ENCODE data around the gene CLTB. TPM values are rescaled to one million over a fixed set of nuclear protein-coding genes. Genes with fewer than 3 reads are reported as not detected.

CLTB gene
- total RNA-seq, 1 experiment from 2014 or later = 354 TPM

- no peak overlapping the region for H2AFZ ChIP-seq (ENCODE audit: low read length)
- DNase-seq (no peak), ATAC-seq (no peak)
- no peaks in the 10 kb centered on the region for H3K36me3 ChIP-seq (ENCODE audit: low read depth, low read length)
- no peaks in the 10 kb centered on the region for H3F3A ChIP-seq (ENCODE audit: low read length, unreplicated experiment)
- H3K27me3 ChIP-seq (ENCODE audit: low read length) = no peaks in the 10 kb centered on the region
- H3K9me2 ChIP-seq (replicated peaks; ENCODE audit: low read length) = no peaks in the 10 kb centered on the region
- BruUV-seq (replicated peaks) = no TSS peak
- no peak for TF ChIP-seq CTCF (conservative IDR thresholded peaks at IDR 0.05; ENCODE audit: low read depth, low read length)
- POLR2A ChIA-PET (ENCODE audit: unreplicated experiment) = no interaction called here
- H3K4me2 ChIP-seq (ENCODE audit: low read length) = no peak overlapping the region
- H4K20me1 ChIP-seq (ENCODE audit: low read length) = no peaks in the 10 kb centered on the region
- H3K4me3 ChIP-seq (ENCODE audit: low read length) = no peak overlapping the region
- intact Hi-C loops (cut with micrococcal nuclease) = no loop called here
- peaks cover 20% of the 10 kb centered on the region for H3K4me1 ChIP-seq (ENCODE audit: insufficient read depth, low read length)
- CTCF ChIA-PET = no interaction called here
- H3K27ac ChIP-seq (ENCODE audit: low read length) = no peak overlapping the region
- H3K9me3 ChIP-seq (ENCODE audit: low read length) = peaks cover under 1% of the 10 kb centered on the region; the same call in 1 of the 2 replicates
- peaks cover 2% of the 10 kb centered on the region for H3K79me2 ChIP-seq (ENCODE audit: low read length)
- H3K9ac ChIP-seq (ENCODE audit: low read length) = no peak overlapping the region
Observed at GRCh38 chr5:176420972-176421544, 4.7 kb upstream of the CLTB start.

DNA sequence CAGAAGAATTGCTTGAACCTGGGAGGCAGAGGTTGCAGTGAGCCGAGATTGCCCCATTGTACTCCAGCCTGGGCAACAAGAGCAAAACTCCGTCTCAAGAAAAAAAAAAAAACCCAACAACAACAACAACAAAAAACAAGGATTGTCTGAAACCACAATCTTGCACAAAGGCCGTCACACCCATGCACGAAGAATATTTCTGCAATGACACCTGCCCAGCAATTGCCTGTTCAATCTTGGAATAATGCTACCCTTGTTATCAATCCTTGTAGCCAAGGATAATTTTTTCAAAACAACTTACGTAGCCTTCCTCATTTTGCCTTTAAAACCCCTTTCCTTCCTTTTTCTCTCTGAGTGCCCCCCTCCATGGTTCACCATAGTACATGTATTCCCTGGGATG lies 3.7 kb upstream of the CLTB start:
- Histone ChIP-seq H3K4me1 (ENCODE audit: insufficient read depth, low read length) (peaks cover 22% of the 10 kb centered on the region), H3K27ac (ENCODE audit: low read length) (no peak overlapping the region), H3K9me2 (replicated peaks; ENCODE audit: low read length) (no peaks in the 10 kb centered on the region), H3K79me2 (ENCODE audit: low read length) (peaks cover 11% of the 10 kb centered on the region), H3K27me3 (ENCODE audit: low read length) (no peaks in the 10 kb centered on the region), H3K9ac (ENCODE audit: low read length) (no peak overlapping the region), H3K9me3 (ENCODE audit: low read length) (no peaks in the 10 kb centered on the region), H3K36me3 (ENCODE audit: low read depth, low read length) (no peaks in the 10 kb centered on the region), H2AFZ (ENCODE audit: low read length) (no peak overlapping the region), H3K4me2 (ENCODE audit: low read length) (no peak overlapping the region), H3K4me3 (ENCODE audit: low read length) (no peak overlapping the region), H4K20me1 (ENCODE audit: low read length) (0 out of 2 replicates have a peak, but pooled peaks cover under 1% of the 10 kb centered on the region), H3F3A (ENCODE audit: low read length, unreplicated experiment) (no peaks in the 10 kb centered on the region)
- TF ChIP-seq EZH2 (IDR thresholded peaks at IDR 0.05; ENCODE audit: low read length, unreplicated experiment) (no peak), CTCF (conservative IDR thresholded peaks at IDR 0.05; ENCODE audit: low read depth, low read length) (no peak), EZH2phosphoT487 (IDR thresholded peaks at IDR 0.05; ENCODE audit: borderline replicate concordance, low read length) (no peak)
- ATAC-seq = no peak
- DNase-seq = no peak
- no TSS peak for BruUV-seq (replicated peaks)
- CTCF ChIA-PET = no interaction called here
- POLR2A ChIA-PET (ENCODE audit: unreplicated experiment) = no interaction called here
- intact Hi-C loops (cut with micrococcal nuclease) = no loop called here

DNA sequence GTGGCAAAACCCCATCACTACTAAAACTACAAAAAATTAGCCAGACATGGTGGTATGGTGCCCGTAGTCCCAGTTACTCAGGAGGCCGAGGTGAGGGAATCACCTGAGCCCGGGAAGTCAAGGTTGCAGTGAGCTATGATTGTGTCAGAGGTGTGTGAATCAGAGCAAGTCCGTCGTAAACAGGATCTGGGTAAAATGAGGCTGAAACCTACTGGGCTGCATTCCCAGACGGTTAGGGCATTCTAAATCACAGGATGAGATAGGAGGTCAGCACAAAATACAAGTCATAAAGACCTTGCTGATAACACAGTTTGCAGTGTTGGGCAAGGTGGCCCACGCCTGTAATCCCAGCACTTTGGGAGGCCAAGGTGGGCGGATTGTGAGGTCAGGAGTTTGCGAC lies 1.9 kb upstream of the CLTB start:
- CTCF ChIA-PET = interaction anchor here (0.9 to 1.0 kb wide), 2 partner anchors 21 to 119 kb away, joined by 3 to 8 read pairs; partner anchors contain the start of gene RNF44

More for the DNA sequence above, 1.9 kb upstream of the CLTB start:
- peaks cover 40% of the 10 kb centered on the region for H3K4me1 ChIP-seq (ENCODE audit: insufficient read depth, low read length)
- no peak; the same call in 1 of the 2 replicates for ATAC-seq
- POLR2A ChIA-PET (ENCODE audit: unreplicated experiment) = interaction anchor here (1.0 kb wide), 1 partner anchor 29 kb away, joined by 4 read pairs; no protein-coding TSS in a partner anchor
- H3K9me2 ChIP-seq (replicated peaks; ENCODE audit: low read length) = no peaks in the 10 kb centered on the region
- no peaks in the 10 kb centered on the region for H3F3A ChIP-seq (ENCODE audit: low read length, unreplicated experiment)
- no peak overlapping the region for H3K9ac ChIP-seq (ENCODE audit: low read length)
- no peak overlapping the region for H3K4me3 ChIP-seq (ENCODE audit: low read length)
- no TSS peak for BruUV-seq (replicated peaks)
- TF ChIP-seq EZH2phosphoT487 (IDR thresholded peaks at IDR 0.05; ENCODE audit: borderline replicate concordance, low read length) = no peak
- TF ChIP-seq CTCF (conservative IDR thresholded peaks at IDR 0.05; ENCODE audit: low read depth, low read length) = no peak
- TF ChIP-seq EZH2 (IDR thresholded peaks at IDR 0.05; ENCODE audit: low read length, unreplicated experiment) = no peak
- H3K4me2 ChIP-seq (ENCODE audit: low read length) = peak overlapping the region; percentile 50
- DNase-seq = peak; percentile 87
- peak overlapping the region; percentile 35 for H3K27ac ChIP-seq (ENCODE audit: low read length)
- H3K27me3 ChIP-seq (ENCODE audit: low read length) = no peaks in the 10 kb centered on the region
- H2AFZ ChIP-seq (ENCODE audit: low read length) = peak overlapping the region; percentile 17; the same call in 1 of the 2 replicates
- H3K79me2 ChIP-seq (ENCODE audit: low read length) = peaks cover 30% of the 10 kb centered on the region
- H4K20me1 ChIP-seq (ENCODE audit: low read length) = peaks cover 10% of the 10 kb centered on the region; the same call in 1 of the 2 replicates
- H3K36me3 ChIP-seq (ENCODE audit: low read depth, low read length) = no peaks in the 10 kb centered on the region
- intact Hi-C loops (cut with micrococcal nuclease) = no loop called here
- H3K9me3 ChIP-seq (ENCODE audit: low read length) = no peaks in the 10 kb centered on the region
